AG04449 (cell line): ENCODE results near the gene COL23A1.

Experiments used
- CTCF ChIA-PET: fragments of 350-600 bp; formaldehyde crosslinking; extraction: SDS; loops from one replicate; lab custom pipeline; 2021; ENCODE audit warnings: antibody characterized with exemption; lab: Yijun Ruan, JAX
- POLR2A ChIA-PET: fragments of 400-600, 350-600 bp; formaldehyde crosslinking; extraction: SDS; loops from one replicate; lab custom pipeline; 2020; ENCODE audit warnings: antibody characterized with exemption, inconsistent platforms; lab: Yijun Ruan, JAX
- DNase-seq: peaks from one replicate; pipeline ENCODE4 v3.0.0-alpha.2; 2010; ENCODE audit warnings: low read depth, low spot score
- H3K4me3 ChIP-seq: 2 replicates; pipeline ENCODE4 v1.5.1; 2011; ENCODE audit warnings: low read depth, mild to moderate bottlenecking, control low read depth, low read length
- CTCF ChIP-seq: IDR thresholded peaks from one replicate; pipeline ENCODE4 v1.5.1; 2011; ENCODE audit warnings: mild to moderate bottlenecking, moderate library complexity, low read length, control low read depth, inconsistent platforms; ENCODE audit not compliant: insufficient read depth; ENCODE audit errors: missing control alignments

Gene COL23A1

DNA sequence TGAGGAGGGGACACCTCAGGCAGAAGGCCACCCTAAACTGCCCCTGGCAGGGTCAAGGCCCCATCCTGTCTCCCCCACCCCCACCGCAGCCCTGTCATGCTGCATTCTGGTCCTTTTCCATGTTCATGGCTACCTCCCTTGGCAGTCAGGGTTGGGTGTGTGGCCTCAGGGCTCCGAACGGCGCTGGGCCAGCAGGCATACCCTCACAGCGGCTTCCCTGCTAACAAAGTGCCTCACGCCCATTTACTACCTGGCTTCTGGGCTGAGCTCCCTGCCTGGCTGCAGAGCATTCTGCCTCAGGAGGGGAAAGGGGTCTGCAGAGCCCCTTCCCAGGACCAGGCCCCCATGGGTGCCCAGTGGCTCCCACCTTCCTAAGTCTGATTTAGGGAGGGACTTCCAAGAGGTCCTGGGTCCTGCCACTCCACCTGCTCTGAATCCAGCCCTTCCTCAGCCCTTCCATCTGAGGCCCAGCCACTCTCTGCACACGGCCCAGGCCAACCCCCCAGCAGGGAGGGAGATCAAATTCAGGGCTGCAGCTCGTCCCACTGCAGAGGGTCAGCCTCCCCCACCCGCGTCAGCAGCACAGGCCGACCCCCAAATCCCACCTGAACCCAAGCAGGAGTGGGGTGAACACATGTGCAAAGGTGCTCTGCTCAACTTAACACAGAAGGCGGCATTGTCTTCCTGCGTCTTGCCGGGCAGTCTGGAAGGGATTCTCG is 241.7 kb downstream of the COL23A1 start:
- ChIA-PET POLR2A (no interaction called here), CTCF (no interaction called here)
- TF ChIP-seq CTCF: no peak
- no peak overlapping the region for H3K4me3 ChIP-seq
- no peak for DNase-seq

- POLR2A ChIA-PET: no interaction called here
- CTCF ChIA-PET: no interaction called here
- no peak overlapping the region for H3K4me3 ChIP-seq
- TF ChIP-seq CTCF: no peak
- no peak for DNase-seq
These were observed 242.2 kb downstream of the COL23A1 start for GRCh38 chr5:178347956-178348355.

DNA sequence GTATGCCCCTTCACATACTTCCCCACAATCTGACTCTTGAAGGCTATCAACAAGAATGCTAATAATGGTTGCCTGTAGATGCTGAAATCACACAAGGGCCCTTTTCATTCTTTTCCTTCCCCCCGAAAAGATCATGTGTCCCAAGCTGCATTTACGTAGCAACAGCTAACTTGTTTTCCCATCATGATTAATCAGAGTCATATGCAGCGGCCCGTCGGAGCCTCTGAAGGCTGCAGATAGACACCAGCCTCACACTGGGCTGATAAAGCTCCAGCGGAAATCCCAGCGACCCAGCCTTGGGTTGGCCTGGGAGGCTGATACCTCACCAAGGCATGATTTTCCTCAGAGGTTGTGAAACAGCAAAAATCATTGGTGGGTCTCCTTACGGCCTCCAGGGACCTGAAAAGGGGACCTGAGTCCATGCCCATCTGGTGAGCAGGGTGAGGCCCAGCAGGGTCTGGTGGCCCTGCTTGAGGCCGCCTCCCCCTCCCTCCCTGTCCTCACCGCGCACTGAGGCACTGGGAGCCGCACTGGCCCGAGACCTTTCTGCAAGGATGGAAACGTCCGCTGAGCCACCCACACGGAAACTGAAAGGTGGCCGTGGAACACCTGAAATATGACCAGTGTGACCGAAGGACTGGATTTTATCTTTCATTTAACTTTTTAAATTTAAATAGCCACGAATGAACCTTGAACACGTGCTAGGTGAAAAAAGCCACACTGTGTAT is 243.4 kb downstream of the COL23A1 start:
- no peak for TF ChIP-seq CTCF
- POLR2A ChIA-PET: no interaction called here
- no peak overlapping the region for H3K4me3 ChIP-seq
- CTCF ChIA-PET: no interaction called here
- DNase-seq: no peak

GRCh38 chr5:178343306-178343705 is 246.9 kb downstream of the COL23A1 start:
- ChIA-PET POLR2A (no interaction called here), CTCF (no interaction called here)
- DNase-seq: no peak
- no peak overlapping the region for H3K4me3 ChIP-seq
- TF ChIP-seq CTCF: no peak

DNA sequence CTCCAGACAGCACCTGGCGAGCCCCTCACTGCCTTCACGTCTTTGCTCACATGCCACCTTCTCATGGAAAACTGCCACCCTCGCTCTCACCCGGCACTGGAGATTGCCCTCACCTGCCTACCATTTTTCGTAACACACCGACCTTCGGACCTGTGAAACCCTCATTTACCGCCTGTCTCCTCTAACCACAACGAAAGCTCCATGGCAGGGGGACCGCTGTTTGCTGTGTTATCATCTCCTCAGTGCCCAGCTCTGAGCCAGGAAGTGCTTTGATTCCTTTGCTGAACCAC is 248.4 kb downstream of the COL23A1 start:
- TF ChIP-seq CTCF: no peak
- ChIA-PET POLR2A (no interaction called here), CTCF (no interaction called here)
- DNase-seq: no peak
- no peak overlapping the region for H3K4me3 ChIP-seq

- no peak for TF ChIP-seq CTCF
- POLR2A ChIA-PET: no interaction called here
- DNase-seq: no peak
- CTCF ChIA-PET: no interaction called here
- H3K4me3 ChIP-seq: no peak overlapping the region
These were observed 248.9 kb downstream of the COL23A1 start for GRCh38 chr5:178341091-178341850.
